ENCODE data around the gene TRAF1.

The TRAF1 gene

DNA sequence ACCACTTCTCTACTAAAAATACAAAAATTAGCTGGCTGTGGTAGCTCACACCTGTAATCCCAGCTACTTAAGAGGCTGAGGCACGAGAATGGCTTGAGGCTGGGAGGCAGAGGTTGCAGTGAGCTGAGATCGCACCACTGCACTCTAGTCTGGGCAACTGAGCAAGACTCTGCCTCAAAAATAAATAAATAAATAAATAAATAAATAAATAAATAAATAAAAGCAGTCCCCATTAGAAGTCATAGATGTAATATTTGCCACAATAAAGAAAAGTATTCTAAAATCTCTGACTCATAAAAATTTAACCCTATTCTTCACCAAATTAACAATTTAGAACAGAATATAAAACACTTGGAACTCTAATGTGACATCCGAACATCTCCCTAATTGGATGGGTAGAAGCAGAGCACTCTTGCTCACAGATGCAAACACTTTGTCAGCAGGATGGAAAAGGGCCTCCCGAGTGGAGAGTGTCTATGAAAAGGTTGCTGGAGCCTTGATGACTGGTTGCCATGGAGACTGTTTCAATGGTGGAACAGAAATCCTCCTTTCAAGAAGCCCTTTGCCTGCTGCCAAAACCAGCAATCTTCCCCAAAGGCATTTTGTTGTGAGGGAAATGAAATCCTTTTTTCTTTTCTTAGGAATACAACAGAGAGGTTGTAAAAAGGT lies 38.9 kb upstream of the TRAF1 start:
- TF ChIP-seq, protein P1, sequence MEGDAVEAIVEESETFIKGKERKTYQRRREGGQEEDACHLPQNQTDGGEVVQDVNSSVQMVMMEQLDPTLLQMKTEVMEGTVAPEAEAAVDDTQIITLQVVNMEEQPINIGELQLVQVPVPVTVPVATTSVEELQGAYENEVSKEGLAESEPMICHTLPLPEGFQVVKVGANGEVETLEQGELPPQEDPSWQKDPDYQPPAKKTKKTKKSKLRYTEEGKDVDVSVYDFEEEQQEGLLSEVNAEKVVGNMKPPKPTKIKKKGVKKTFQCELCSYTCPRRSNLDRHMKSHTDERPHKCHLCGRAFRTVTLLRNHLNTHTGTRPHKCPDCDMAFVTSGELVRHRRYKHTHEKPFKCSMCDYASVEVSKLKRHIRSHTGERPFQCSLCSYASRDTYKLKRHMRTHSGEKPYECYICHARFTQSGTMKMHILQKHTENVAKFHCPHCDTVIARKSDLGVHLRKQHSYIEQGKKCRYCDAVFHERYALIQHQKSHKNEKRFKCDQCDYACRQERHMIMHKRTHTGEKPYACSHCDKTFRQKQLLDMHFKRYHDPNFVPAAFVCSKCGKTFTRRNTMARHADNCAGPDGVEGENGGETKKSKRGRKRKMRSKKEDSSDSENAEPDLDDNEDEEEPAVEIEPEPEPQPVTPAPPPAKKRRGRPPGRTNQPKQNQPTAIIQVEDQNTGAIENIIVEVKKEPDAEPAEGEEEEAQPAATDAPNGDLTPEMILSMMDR (IDR thresholded peaks at IDR 0.05; ENCODE audit: insufficient read depth, low read depth, low read length, missing control alignments): no peak
- DNase-seq (ENCODE audit: low read depth): no peak
- no peak overlapping the region for H3K4me3 ChIP-seq (ENCODE audit: low read length)

DNA sequence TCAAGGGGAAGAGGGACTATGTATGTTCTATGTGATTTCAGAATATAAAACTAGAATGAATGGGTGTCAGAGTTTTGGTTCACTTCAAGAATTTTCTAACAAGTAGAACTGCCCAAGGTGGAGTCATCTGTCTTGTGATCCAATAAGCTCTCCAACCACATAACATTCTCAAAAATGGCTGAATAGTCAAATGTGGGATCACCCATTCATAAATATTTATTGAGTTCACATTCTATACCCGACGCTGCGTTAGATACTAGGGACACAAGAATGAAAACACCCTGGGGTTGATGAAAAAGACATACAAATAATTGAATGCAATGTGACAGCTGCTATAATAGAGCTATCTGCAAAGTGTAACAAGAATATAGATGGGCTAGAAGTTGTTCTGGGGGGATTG lies 35.3 kb upstream of the TRAF1 start:
- TF ChIP-seq, protein P1 (IDR thresholded peaks at IDR 0.05; ENCODE audit: insufficient read depth, low read depth, low read length, missing control alignments): no peak
- DNase-seq (ENCODE audit: low read depth): no peak
- no peak overlapping the region for H3K4me3 ChIP-seq (ENCODE audit: low read length)

DNA sequence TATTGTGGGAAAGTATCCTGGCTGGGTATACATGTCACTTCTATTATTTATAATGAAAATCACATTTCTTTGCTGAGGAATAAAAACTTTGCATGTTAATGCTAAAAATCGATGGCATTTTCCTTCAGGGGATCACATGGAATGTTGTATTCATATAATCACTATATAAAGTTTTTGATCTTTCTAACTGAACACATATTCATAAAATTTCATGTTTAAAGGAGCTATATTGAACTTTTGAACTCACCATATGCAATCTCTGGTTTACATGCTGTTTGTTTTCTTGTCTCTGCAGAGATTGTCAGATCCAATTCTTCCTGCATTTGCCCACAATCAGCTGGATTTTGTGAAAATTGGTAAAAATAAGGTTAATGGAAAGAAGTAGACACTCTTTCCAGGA lies 33.4 kb upstream of the TRAF1 start:
- no peak overlapping the region for H3K4me3 ChIP-seq (ENCODE audit: low read length)
- DNase-seq (ENCODE audit: low read depth): no peak
- TF ChIP-seq, protein P1 (IDR thresholded peaks at IDR 0.05; ENCODE audit: insufficient read depth, low read depth, low read length, missing control alignments): no peak

DNA sequence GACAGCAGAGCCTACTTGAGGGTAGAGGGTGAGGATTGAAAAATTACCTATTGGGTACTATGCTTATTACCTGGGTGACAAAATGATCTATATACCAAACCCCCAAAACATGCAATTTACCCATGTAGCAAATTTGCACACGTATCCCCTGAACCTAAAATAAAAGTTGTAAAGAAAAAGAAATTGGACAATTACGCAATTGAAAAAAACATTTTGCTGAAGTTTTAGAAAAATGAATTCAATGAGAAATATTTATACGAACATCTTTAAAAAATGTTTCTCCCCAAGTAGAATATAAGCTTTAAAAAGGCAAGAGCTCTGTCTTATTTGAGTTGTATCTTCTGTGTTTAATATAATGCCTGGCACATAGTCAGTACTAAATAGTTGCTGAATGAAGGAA lies 30.3 kb upstream of the TRAF1 start:
- TF ChIP-seq, protein P1 (IDR thresholded peaks at IDR 0.05; ENCODE audit: insufficient read depth, low read depth, low read length, missing control alignments): no peak
- no peak overlapping the region for H3K4me3 ChIP-seq (ENCODE audit: low read length)
- no peak for DNase-seq (ENCODE audit: low read depth)

DNA sequence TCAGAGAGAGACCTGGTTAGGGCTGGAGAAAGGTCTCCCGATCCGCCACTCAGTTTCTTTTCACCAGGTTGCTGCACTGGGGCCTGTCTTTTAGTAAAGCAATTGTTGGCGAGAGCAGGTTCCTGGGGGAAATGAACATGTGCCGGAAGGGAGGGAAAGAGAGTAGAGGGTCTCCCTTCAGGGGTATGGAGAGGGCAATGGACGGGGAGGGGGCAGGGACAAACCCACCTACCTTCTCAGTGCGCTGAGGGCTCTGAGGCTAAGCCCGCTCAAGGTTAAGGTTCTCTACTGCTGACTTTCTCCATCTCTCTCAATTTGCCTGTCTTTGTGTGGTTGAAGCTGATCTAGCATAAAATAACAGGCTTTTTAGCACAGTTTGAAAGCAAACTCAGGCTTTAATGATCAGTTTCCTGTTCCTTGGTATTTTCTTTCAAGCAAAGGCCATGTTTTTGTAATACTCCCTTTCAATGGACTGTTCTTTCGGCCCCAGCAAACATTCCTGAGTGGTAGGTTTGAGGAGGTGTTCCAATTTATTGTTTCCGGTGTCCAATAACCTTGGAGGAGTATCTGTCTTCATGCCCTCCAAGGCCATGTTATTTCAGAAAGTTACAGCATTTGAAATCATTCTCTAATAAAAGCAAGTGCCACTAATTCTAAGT lies 25.5 kb upstream of the TRAF1 start:
- no peak for DNase-seq (ENCODE audit: low read depth)
- TF ChIP-seq, protein P1 (IDR thresholded peaks at IDR 0.05; ENCODE audit: insufficient read depth, low read depth, low read length, missing control alignments): no peak
- no peak overlapping the region for H3K4me3 ChIP-seq (ENCODE audit: low read length)

DNA sequence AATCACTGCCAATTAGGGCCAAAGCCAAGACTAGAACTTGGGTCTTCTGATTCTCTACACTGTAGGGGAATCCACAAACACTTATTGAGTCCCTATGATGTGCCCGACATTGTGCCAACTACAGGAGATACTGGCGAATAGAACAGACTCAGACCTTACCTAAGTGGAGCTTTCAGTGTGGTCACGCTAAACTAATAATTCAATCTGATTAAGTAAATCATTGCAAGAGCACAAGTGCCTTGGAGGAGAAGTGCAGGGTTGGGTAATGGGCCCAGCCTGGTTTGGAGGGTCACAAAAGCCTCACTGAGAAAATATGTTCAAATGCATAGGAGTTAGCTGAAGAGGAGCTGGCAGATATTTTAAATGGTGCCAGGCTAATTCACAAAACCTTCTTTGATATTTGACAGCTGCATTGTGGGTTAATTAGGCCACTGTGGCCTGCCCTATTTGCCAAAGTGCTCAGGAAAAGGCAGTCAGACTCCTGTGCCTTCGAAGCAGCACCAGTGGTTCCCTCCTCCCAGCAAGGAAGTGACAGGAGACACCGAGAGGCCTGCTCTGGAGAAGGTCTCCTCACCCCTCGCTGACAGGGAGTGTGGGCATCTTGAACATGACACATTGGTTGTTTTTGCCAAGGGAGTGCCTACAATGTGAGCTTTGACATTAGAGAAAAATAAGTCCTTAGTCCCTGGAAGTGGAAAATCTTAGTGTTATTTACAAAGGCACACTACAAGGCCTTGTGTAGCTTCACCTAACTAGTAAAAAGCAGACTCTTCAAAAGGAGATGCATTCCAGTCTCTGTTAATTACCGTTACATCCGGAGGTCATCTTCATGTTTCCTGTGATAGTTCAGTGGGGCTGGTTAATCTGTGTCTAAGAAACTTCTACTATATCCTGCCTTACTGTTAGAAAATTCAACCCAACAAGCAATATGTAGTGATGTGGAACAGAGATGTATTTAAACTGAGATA lies 24.1 kb upstream of the TRAF1 start:
- TF ChIP-seq, protein P1 (IDR thresholded peaks at IDR 0.05; ENCODE audit: insufficient read depth, low read depth, low read length, missing control alignments): no peak
- H3K4me3 ChIP-seq (ENCODE audit: low read length): no peak overlapping the region
- DNase-seq (ENCODE audit: low read depth): no peak
